WTC11 (cell line): ENCODE data around the gene DOK4.

Source experiments
- CTCF ChIP-seq: fragments of 200-600 bp; IDR thresholded peaks from 2 replicates; pipeline ENCODE4 v1.8.0; 2022; ENCODE audit warnings: antibody characterized with exemption
- ERG ChIP-seq: fragments of 250-450 bp; sonication (Bioruptor Pico); IDR thresholded peaks from 2 replicates; pipeline ENCODE4 v1.8.0; 2021; ENCODE audit warnings: mild to moderate bottlenecking
- FOXK1 ChIP-seq: sonication (generic); formaldehyde crosslinking; IDR thresholded peaks from 2 replicates; pipeline ENCODE4 v1.8.0; 2022; ENCODE audit warnings: mild to moderate bottlenecking, moderate library complexity, missing genetic modification reagents
- MAX ChIP-seq: sonication (generic); formaldehyde crosslinking; IDR thresholded peaks from 2 replicates; pipeline ENCODE4 v1.8.0; 2022; ENCODE audit warnings: mild to moderate bottlenecking, missing genetic modification reagents
- NFYB ChIP-seq: sonication (generic); formaldehyde crosslinking; conservative IDR thresholded peaks from 2 replicates; pipeline ENCODE4 v1.8.0; 2022; ENCODE audit warnings: low read depth, missing genetic modification reagents
- ZBTB43 ChIP-seq: sonication (generic); formaldehyde crosslinking; IDR thresholded peaks from 2 replicates; pipeline ENCODE4 v1.8.1; 2023; ENCODE audit warnings: mild to moderate bottlenecking, missing genetic modification reagents

- TF ChIP-seq ERG (CRISPR knock-in tag) (no peak), MAX (CRISPR knock-in tag) (no peak), ZBTB43 (CRISPR knock-in tag) (no peak), NFYB (CRISPR knock-in tag) (no peak), CTCF (no peak), FOXK1 (CRISPR knock-in tag) (no peak)
Observed at GRCh38 chr16:57468346-57468745, 17.9 kb downstream of the DOK4 start.
